Measurements from ENCODE around the gene KCNMA1.

DNA sequence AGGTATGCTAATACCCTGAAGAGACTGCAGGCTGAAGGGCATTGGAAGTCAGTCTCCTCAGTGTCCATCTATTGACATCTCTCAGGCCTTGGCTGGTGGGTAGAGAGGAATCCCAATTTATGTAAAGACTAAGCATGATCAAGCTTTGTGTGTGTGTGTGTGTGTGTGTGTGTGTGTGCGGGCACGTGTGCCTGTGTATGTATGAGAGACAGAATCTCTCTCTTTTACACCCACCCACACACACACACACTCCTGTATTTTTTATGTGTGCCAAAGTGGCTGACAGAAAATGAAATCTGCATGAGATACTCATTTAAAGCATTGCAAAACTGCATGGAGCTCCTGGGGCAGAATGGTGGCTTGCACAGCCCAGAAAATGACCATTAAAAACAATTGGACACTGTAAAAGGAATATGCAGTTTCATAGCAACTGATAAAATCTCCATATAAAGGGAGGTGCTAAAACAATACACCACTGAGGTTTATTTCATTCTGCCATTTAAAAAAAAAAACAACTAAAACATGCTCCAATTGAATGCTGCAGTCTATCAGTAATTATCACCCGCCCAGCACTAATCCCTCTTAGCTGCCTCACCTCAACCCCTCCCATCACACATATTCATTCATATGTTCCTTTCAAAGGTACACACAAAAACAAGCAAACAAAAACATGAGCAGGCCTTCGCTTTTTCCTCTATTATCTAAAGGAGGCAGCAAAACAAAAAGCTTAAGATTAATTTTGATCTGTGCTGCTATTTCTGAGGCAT is 385.0 kb downstream of the KCNMA1 start:
- TF ChIP-seq, protein P1, sequence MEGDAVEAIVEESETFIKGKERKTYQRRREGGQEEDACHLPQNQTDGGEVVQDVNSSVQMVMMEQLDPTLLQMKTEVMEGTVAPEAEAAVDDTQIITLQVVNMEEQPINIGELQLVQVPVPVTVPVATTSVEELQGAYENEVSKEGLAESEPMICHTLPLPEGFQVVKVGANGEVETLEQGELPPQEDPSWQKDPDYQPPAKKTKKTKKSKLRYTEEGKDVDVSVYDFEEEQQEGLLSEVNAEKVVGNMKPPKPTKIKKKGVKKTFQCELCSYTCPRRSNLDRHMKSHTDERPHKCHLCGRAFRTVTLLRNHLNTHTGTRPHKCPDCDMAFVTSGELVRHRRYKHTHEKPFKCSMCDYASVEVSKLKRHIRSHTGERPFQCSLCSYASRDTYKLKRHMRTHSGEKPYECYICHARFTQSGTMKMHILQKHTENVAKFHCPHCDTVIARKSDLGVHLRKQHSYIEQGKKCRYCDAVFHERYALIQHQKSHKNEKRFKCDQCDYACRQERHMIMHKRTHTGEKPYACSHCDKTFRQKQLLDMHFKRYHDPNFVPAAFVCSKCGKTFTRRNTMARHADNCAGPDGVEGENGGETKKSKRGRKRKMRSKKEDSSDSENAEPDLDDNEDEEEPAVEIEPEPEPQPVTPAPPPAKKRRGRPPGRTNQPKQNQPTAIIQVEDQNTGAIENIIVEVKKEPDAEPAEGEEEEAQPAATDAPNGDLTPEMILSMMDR (IDR thresholded peaks at IDR 0.05 in 2 of 3, conservative IDR thresholded peaks at IDR 0.05 in 1 of 3; ENCODE audit: control insufficient read depth in 2 of 3, extremely low read depth in 1 of 3, insufficient read depth in 1 of 3, low read depth in 3 of 3, low read length in 3 of 3): no peak
- no peak for TF ChIP-seq POLR2A (IDR thresholded peaks at IDR 0.05; ENCODE audit: low read depth, low read length)
